Measurements from ENCODE around the gene PISD. TPM values are rescaled to one million over a fixed set of nuclear protein-coding genes. Genes with fewer than 3 reads are reported as not detected.
"Not testable (repeated sequence)": the region's sequence is repeated elsewhere in the genome, so short reads cannot be mapped to it uniquely, and the experiment has no call there.

Gene PISD
- 34.2 TPM for total RNA-seq

GRCh38 chr22:31661851-31662667 lies at the start of gene PISD:
Gene PISD, minus strand, starts transcription at chr22:31662215. Its CDS starts 7 bp downstream, at chr22:31662208.
- FAIRE-seq = no peak
- DNase-seq (ENCODE audit: low spot score in 2 of 2) = peak; percentile 76 to 95

- not testable (repeated sequence) for FAIRE-seq; DNase-seq (ENCODE audit: low spot score in 2 of 2)
These were observed 49.2 kb upstream of the PISD start for GRCh38 chr22:31711226-31711625.

- FAIRE-seq (no peak), DNase-seq (ENCODE audit: low spot score in 2 of 2) (no peak)
These were observed 45.5 kb upstream of the PISD start for GRCh38 chr22:31707519-31707918.

GRCh38 chr22:31695423-31695822 lies 33.4 kb upstream of the PISD start:
- FAIRE-seq (no peak), DNase-seq (ENCODE audit: low spot score in 2 of 2) (no peak)

- not testable (repeated sequence) for DNase-seq (ENCODE audit: low spot score in 2 of 2); FAIRE-seq
These were observed 32.0 kb upstream of the PISD start for GRCh38 chr22:31694046-31694445.

GRCh38 chr22:31692186-31692886 lies 30.3 kb upstream of the PISD start:
- FAIRE-seq = no peak
- DNase-seq (ENCODE audit: low spot score in 2 of 2) = no peak

- FAIRE-seq (no peak), DNase-seq (ENCODE audit: low spot score in 2 of 2) (no peak)
These were observed 29.4 kb upstream of the PISD start for GRCh38 chr22:31691408-31691807.

GRCh38 chr22:31683181-31684105 lies 21.4 kb upstream of the PISD start:
- DNase-seq (ENCODE audit: low spot score in 2 of 2) (no peak), FAIRE-seq (no peak)

- FAIRE-seq (no peak), DNase-seq (ENCODE audit: low spot score in 2 of 2) (no peak)
These were observed 20.7 kb upstream of the PISD start for GRCh38 chr22:31682751-31683150.

- FAIRE-seq (no peak), DNase-seq (ENCODE audit: low spot score in 2 of 2) (no peak)
These were observed 19.6 kb upstream of the PISD start for GRCh38 chr22:31681349-31682345.

- FAIRE-seq = no peak
- DNase-seq (ENCODE audit: low spot score in 2 of 2) = no peak
These were observed 18.9 kb upstream of the PISD start for GRCh38 chr22:31680861-31681341.

GRCh38 chr22:31678748-31679147 lies 16.7 kb upstream of the PISD start:
- FAIRE-seq (no peak), DNase-seq (ENCODE audit: low spot score in 2 of 2) (no peak)

- no peak for FAIRE-seq
These were observed 14.7 kb upstream of the PISD start for GRCh38 chr22:31676700-31677099.

GRCh38 chr22:31674219-31674618 lies 12.2 kb upstream of the PISD start:
- not testable (repeated sequence) for FAIRE-seq; DNase-seq (ENCODE audit: low spot score in 2 of 2)

More at GRCh38 chr22:31676700-31677099, 14.7 kb upstream of the PISD start:
- peak; percentile 61 to 89 for DNase-seq (ENCODE audit: low spot score in 2 of 2)

GRCh38 chr22:31668849-31669248 lies 6.8 kb upstream of the PISD start:
- FAIRE-seq; DNase-seq (ENCODE audit: low spot score in 2 of 2): not testable (repeated sequence)

GRCh38 chr22:31662668-31663037 lies 638 bp upstream of the PISD start:
- FAIRE-seq (no peak), DNase-seq (ENCODE audit: low spot score in 2 of 2) (no peak)

GRCh38 chr22:31660860-31661341 lies 1.1 kb downstream of the PISD start:
- FAIRE-seq; DNase-seq (ENCODE audit: low spot score in 2 of 2): not testable (repeated sequence)

- no peak for FAIRE-seq
- DNase-seq (ENCODE audit: low spot score in 2 of 2) = no peak
These were observed 2.8 kb downstream of the PISD start for GRCh38 chr22:31659246-31659645.

GRCh38 chr22:31654408-31654807 lies 7.6 kb downstream of the PISD start:
- no peak for FAIRE-seq
- no peak for DNase-seq (ENCODE audit: low spot score in 2 of 2)
